KMS-11 (cell line): ENCODE measurements around the gene HSD17B11.
"Not testable (repeated sequence)": the region's sequence is repeated elsewhere in the genome, so short reads cannot be mapped to it uniquely, and the experiment has no call there.

Experiments
- H2AFZ ChIP-seq: fragments of 200-600 bp; sonication (generic); 2 replicates; pipeline ENCODE4 v1.6.1; 2016; ENCODE audit warnings: antibody characterized with exemption, mixed run types, low read depth
- H3K27ac ChIP-seq: fragments of 200-600 bp; sonication (generic); 2 replicates; pipeline ENCODE4 v1.6.1; 2016; ENCODE audit warnings: mild to moderate bottlenecking, mixed run types
- H3K27me3 ChIP-seq: fragments of 200-600 bp; sonication (generic); 2 replicates; pipeline ENCODE4 v1.6.1; 2017; ENCODE audit warnings: mild to moderate bottlenecking, low read depth, mixed run types, moderate library complexity; ENCODE audit not compliant: insufficient read depth
- H3K36me3 ChIP-seq: fragments of 200-600 bp; sonication (generic); 2 replicates; pipeline ENCODE4 v1.6.1; 2017; ENCODE audit warnings: mild to moderate bottlenecking, mixed run types; ENCODE audit not compliant: insufficient read depth
- H3K4me1 ChIP-seq: fragments of 200-600 bp; sonication (generic); 2 replicates; pipeline ENCODE4 v1.6.1; 2016; ENCODE audit warnings: mild to moderate bottlenecking, low read depth, mixed run types; ENCODE audit not compliant: poor library complexity, severe bottlenecking
- H3K4me2 ChIP-seq: fragments of 200-600 bp; sonication (generic); 2 replicates; pipeline ENCODE4 v1.7.0; 2016; ENCODE audit warnings: mild to moderate bottlenecking, mixed run types
- H3K4me3 ChIP-seq: fragments of 200-600 bp; sonication (generic); IDR thresholded peaks from 2 replicates; pipeline ENCODE4 v1.6.1; 2017; ENCODE audit warnings: low read depth, low read length, mixed read lengths; ENCODE audit not compliant: insufficient read depth
- H3K79me2 ChIP-seq: fragments of 200-600 bp; sonication (generic); 2 replicates; pipeline ENCODE4 v1.6.1; 2016; ENCODE audit warnings: low read depth, mixed run types; ENCODE audit not compliant: insufficient read depth
- H3K9ac ChIP-seq: fragments of 200-600 bp; sonication (generic); 2 replicates; pipeline ENCODE4 v1.6.1; 2016; ENCODE audit warnings: mild to moderate bottlenecking, mixed run types
- H4K20me1 ChIP-seq: fragments of 200-600 bp; sonication (generic); 2 replicates; pipeline ENCODE4 v1.6.1; 2016; ENCODE audit warnings: mild to moderate bottlenecking, mixed run types; ENCODE audit not compliant: insufficient read depth
- CTCF ChIP-seq: fragments of 200-600 bp; sonication (generic); conservative IDR thresholded peaks from 2 replicates; pipeline ENCODE4 v1.6.1; 2017; ENCODE audit warnings: low read depth, mild to moderate bottlenecking, antibody characterized with exemption, low read length, moderate library complexity, mixed read lengths

HSD17B11 gene

GRCh38 chr4:87409420-87409939, 18.5 kb upstream of the HSD17B11 start:
- Histone ChIP-seq H3K27ac (no peak overlapping the region), H2AFZ (no peak overlapping the region), H3K36me3 (no peaks in the 10 kb centered on the region), H3K4me3 (no peak overlapping the region), H3K79me2 (no peaks in the 10 kb centered on the region), H3K9ac (no peak overlapping the region), H4K20me1 (no peaks in the 10 kb centered on the region), H3K27me3 (no peaks in the 10 kb centered on the region), H3K4me2 (no peak overlapping the region), H3K4me1 (no peaks in the 10 kb centered on the region)
- TF ChIP-seq CTCF: no peak

GRCh38 chr4:87406902-87407301, 15.9 kb upstream of the HSD17B11 start:
- H3K79me2 ChIP-seq, H4K20me1 ChIP-seq, H3K27ac ChIP-seq, H3K4me2 ChIP-seq, H3K36me3 ChIP-seq, H3K9ac ChIP-seq, H3K4me3 ChIP-seq, H2AFZ ChIP-seq, H3K27me3 ChIP-seq, H3K4me1 ChIP-seq: not testable (repeated sequence)

GRCh38 chr4:87406462-87406861, 15.5 kb upstream of the HSD17B11 start:
- no peaks in the 10 kb centered on the region for H3K4me1 ChIP-seq
- H3K27me3 ChIP-seq: no peaks in the 10 kb centered on the region
- no peak overlapping the region for H2AFZ ChIP-seq
- H3K79me2 ChIP-seq: no peaks in the 10 kb centered on the region
- no peak overlapping the region for H3K4me2 ChIP-seq
- no peak overlapping the region for H3K9ac ChIP-seq
- H4K20me1 ChIP-seq: no peaks in the 10 kb centered on the region
- no peaks in the 10 kb centered on the region for H3K36me3 ChIP-seq
- no peak for TF ChIP-seq CTCF
- no peak overlapping the region for H3K27ac ChIP-seq
- no peak overlapping the region for H3K4me3 ChIP-seq

GRCh38 chr4:87405211-87405820, 14.3 kb upstream of the HSD17B11 start:
- Histone ChIP-seq H3K36me3 (no peaks in the 10 kb centered on the region), H3K27ac (no peak overlapping the region), H3K4me3 (no peak overlapping the region), H2AFZ (no peak overlapping the region), H3K4me1 (no peaks in the 10 kb centered on the region), H3K79me2 (no peaks in the 10 kb centered on the region), H4K20me1 (no peaks in the 10 kb centered on the region), H3K9ac (no peak overlapping the region), H3K4me2 (no peak overlapping the region), H3K27me3 (no peaks in the 10 kb centered on the region)
- TF ChIP-seq CTCF: no peak

GRCh38 chr4:87403732-87404131, 12.7 kb upstream of the HSD17B11 start:
- not testable (repeated sequence) for H3K27ac ChIP-seq, H3K79me2 ChIP-seq, H2AFZ ChIP-seq, H3K9ac ChIP-seq, H3K27me3 ChIP-seq, H3K4me3 ChIP-seq, H3K4me1 ChIP-seq, H3K36me3 ChIP-seq, H3K4me2 ChIP-seq, H4K20me1 ChIP-seq
